ENCODE results near the gene NSG1. TPM values are rescaled to one million over a fixed set of nuclear protein-coding genes. Genes with fewer than 3 reads are reported as not detected.

Gene NSG1
- total RNA-seq, 1 donor from 2014 or later, result 12.7 TPM

DNA sequence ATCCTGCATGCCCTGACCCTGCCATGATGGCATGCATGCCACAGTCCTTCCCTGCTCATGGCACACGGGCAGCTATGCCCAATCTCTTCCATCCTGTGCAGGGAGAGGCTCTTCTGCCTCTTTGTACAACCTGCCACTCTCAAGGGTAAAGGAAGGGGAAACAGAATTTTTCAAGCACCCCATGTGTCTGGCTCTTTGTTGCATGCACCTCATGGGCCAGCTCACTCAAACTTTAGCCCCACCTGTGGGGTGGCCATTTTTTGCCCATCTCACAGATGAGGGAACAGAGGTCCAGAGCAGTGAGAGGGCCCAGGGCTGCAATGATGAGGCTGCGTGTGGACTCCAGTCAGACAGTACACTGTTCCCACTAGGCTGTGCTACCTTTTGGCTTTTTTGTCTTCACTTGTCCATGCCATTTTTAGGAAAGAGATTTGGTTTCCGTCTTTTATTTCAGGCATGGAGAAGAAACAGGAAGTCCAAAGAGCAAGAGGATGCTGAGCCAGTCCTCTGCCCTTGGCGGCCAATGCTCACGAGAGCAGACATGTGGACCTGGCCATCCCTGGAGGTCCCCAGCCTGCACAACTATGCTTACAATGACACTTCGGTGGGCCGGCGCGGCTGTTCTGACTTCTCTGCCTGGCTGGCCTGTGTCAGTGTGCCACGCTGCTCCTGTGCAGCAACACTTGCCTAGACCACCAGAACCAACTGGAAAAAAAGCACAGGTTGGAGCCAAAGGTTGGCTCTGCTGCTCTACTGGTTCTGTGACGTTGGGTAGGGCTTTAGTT, 45.6 kb downstream of the NSG1 start:
- TF ChIP-seq, protein P1, sequence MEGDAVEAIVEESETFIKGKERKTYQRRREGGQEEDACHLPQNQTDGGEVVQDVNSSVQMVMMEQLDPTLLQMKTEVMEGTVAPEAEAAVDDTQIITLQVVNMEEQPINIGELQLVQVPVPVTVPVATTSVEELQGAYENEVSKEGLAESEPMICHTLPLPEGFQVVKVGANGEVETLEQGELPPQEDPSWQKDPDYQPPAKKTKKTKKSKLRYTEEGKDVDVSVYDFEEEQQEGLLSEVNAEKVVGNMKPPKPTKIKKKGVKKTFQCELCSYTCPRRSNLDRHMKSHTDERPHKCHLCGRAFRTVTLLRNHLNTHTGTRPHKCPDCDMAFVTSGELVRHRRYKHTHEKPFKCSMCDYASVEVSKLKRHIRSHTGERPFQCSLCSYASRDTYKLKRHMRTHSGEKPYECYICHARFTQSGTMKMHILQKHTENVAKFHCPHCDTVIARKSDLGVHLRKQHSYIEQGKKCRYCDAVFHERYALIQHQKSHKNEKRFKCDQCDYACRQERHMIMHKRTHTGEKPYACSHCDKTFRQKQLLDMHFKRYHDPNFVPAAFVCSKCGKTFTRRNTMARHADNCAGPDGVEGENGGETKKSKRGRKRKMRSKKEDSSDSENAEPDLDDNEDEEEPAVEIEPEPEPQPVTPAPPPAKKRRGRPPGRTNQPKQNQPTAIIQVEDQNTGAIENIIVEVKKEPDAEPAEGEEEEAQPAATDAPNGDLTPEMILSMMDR (IDR thresholded peaks at IDR 0.05; ENCODE audit: insufficient read depth, low read length, poor library complexity, severe bottlenecking), result no peak
- H3K4me3 ChIP-seq (ENCODE audit: low read depth, low read length), result no peak overlapping the region
- H3K36me3 ChIP-seq (ENCODE audit: control insufficient read depth, insufficient read depth, low read length), result no peaks in the 10 kb centered on the region
- H3K27me3 ChIP-seq (ENCODE audit: control insufficient read depth, insufficient read depth, low read length), result no peaks in the 10 kb centered on the region
- DNase-seq (ENCODE audit: low read depth), result no peak

DNA sequence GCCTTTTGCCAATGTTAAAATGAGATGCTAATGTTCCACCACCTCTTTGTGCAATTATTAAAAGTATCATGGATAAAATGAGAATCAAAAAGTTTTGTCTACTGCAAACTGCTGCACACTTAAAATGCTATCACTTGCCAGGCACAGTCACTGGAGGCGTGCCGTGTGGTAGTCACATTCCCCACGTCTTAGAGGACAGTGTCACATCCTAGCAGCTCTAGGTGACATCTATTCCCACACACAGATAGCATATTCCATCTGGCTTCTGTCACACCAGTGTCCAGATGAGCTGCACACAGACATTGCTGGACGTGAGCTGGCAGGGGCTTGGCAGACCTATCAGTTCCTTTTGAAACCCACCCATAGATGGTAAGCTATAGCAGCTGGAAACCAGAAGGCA, 47.0 kb downstream of the NSG1 start:
- no peaks in the 10 kb centered on the region for H3K27me3 ChIP-seq (ENCODE audit: control insufficient read depth, insufficient read depth, low read length)
- DNase-seq (ENCODE audit: low read depth), result no peak
- TF ChIP-seq, protein P1 (IDR thresholded peaks at IDR 0.05; ENCODE audit: insufficient read depth, low read length, poor library complexity, severe bottlenecking), result no peak
- no peaks in the 10 kb centered on the region for H3K36me3 ChIP-seq (ENCODE audit: control insufficient read depth, insufficient read depth, low read length)
- no peak overlapping the region for H3K4me3 ChIP-seq (ENCODE audit: low read depth, low read length)

DNA sequence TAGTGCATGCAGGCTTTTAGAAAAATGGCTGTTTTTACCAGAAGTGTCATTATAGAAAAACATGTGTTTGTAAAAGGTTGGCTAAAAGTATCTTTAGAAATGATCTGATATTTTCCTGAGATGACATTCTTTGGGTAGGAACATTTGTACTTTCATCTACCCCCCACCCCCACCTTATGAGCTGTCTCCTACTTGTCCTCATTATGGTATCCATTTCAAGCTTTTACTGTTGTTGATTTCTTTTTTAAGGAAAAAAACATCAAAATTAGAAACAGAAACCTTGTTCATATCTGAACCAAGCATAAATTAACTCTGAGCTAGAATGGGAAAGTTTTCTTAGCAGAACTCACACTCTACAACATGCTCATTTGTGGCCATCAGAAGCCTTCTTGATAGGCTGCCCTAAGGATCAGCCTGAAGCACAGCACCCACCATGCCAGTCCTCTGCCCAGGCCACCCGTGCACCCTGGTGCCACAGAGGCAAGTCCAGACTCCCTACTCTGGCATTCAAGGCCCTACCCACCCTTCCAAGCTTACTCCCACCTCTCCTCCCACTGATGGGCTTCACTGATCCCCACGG, 49.4 kb downstream of the NSG1 start:
- DNase-seq (ENCODE audit: low read depth), result no peak
- TF ChIP-seq, protein P1 (IDR thresholded peaks at IDR 0.05; ENCODE audit: insufficient read depth, low read length, poor library complexity, severe bottlenecking), result no peak
- Histone ChIP-seq H3K4me3 (ENCODE audit: low read depth, low read length) (no peak overlapping the region), H3K27me3 (ENCODE audit: control insufficient read depth, insufficient read depth, low read length) (no peaks in the 10 kb centered on the region), H3K36me3 (ENCODE audit: control insufficient read depth, insufficient read depth, low read length) (no peaks in the 10 kb centered on the region)

DNA sequence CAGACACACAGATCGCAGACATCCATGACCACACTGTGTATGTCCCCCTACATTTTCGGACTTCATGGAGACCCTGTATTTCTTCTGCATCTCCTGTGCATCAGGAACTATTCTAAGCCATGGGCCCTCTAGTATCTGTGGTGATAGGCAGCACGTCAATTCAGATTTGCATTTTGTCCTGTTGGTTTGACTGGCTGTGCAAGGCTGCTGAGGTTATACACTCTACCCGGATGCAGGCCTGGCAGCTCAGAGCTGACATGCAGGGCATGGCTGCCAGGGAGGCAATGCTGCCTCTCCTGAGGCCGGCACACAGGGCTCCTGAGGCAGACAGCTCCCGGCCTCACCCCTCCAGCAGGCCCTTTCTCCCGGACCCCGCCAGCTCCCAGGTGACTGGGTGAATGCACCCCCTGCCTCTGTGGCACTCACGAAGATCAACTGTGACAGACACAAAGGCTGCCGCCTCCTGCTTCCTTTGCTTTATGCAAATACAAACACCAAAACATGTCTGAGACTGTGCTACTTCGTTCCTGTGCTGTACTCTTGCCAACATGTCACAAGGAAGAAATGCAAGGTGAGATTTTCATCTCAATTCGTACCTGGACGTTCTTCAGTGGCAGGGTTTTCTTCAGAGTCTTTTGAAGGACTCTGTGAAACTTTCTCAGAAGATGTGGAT, 51.0 kb downstream of the NSG1 start:
- Histone ChIP-seq H3K4me3 (ENCODE audit: low read depth, low read length) (no peak overlapping the region), H3K36me3 (ENCODE audit: control insufficient read depth, insufficient read depth, low read length) (no peaks in the 10 kb centered on the region), H3K27me3 (ENCODE audit: control insufficient read depth, insufficient read depth, low read length) (no peaks in the 10 kb centered on the region)
- TF ChIP-seq, protein P1 (IDR thresholded peaks at IDR 0.05; ENCODE audit: insufficient read depth, low read length, poor library complexity, severe bottlenecking), result no peak
- no peak for DNase-seq (ENCODE audit: low read depth)

DNA sequence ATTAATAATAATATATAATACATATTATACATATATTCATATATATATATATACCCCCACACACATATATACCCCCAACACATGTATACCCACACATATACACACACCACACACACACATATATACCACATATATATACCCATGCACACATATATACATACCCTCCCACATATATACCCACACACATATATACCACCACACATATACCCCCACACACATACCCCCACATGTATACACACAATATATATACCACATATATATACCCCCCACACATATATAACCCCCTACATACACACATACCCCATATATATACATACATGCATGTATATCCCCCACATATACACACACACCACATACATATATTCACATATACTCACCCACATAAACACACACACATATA, 52.0 kb downstream of the NSG1 start:
- Histone ChIP-seq H3K4me3 (ENCODE audit: low read depth, low read length) (no peak overlapping the region), H3K36me3 (ENCODE audit: control insufficient read depth, insufficient read depth, low read length) (no peaks in the 10 kb centered on the region), H3K27me3 (ENCODE audit: control insufficient read depth, insufficient read depth, low read length) (no peaks in the 10 kb centered on the region)
- TF ChIP-seq, protein P1 (IDR thresholded peaks at IDR 0.05; ENCODE audit: insufficient read depth, low read length, poor library complexity, severe bottlenecking), result no peak
- DNase-seq (ENCODE audit: low read depth), result no peak

Data from kidney epithelial cell (primary cell).